COR-L47 (cell line): ENCODE measurements around the gene FBXL16.

ENCODE experiments used
- DNase-seq: peaks from one replicate; lab custom pipeline; 2025; lab: John Stamatoyannopoulos, UW

FBXL16 gene

DNA sequence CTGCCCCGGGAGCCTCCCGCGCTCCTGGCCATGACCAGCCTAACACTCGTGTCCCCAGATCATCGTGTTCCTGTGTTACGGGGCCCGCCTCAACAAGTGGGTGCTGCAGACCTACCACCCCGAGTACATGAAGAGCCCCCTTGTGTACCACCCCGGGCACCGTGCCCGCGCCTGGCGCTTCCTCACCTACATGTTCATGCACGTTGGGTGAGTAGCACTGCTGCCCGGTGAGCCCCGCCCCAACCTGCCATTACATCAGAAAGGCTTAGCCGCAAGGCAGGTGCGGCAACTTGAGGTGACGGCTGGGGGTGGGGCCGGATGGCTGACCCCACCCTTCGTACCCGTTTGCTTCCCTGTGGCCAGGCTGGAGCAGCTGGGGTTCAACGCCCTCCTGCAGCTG, 28.7 kb downstream of the FBXL16 start:
- DNase-seq, result peak; percentile 86

DNA sequence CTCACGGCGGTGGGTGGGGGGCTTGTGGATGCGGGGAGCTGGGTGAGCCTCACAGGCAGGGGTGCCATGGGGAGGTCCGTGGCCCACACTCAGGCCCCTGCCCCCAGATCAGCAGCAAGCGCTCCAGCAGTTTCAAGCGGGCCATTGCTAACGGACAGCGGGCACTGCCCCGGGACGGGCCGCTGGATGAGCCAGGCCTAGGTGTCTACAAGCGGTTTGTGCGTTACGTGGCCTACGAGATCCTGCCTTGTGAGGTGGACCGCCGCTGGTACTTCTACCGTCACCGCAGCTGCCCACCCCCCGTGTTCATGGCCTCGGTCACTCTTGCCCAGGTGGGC, 29.1 kb downstream of the FBXL16 start:
- no peak for DNase-seq

DNA sequence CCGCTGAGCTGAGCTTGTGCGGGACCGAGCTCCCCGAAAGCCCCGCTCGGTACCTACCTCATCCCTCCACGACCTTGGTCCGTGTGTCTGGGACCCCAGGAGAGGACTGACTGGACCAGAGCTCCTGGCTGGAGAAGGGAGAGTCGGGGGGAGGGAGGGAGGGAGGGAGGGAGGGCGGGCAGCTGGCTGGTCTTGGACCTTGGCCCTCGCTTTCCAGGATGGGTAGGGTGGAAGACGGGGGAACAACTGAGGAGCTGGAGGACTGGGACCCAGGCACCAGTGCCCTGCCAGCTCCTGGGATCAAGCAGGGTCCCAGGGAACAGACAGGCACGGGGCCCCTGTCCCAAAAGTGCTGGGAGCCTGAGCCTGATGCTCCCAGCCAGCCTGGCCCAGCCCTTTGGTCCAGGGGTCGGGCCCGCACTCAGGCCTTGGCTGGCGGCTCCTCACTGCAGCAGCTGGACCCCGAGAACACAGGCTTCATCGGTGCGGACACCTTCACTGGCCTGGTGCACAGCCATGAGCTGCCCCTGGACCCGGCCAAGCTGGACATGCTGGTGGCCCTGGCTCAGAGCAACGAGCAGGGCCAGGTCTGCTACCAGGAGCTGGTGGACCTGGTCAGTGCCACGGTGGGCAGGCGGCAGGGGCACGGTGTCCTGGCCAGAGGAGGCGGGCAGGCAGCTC, 29.6 kb downstream of the FBXL16 start:
- DNase-seq, result no peak

DNA sequence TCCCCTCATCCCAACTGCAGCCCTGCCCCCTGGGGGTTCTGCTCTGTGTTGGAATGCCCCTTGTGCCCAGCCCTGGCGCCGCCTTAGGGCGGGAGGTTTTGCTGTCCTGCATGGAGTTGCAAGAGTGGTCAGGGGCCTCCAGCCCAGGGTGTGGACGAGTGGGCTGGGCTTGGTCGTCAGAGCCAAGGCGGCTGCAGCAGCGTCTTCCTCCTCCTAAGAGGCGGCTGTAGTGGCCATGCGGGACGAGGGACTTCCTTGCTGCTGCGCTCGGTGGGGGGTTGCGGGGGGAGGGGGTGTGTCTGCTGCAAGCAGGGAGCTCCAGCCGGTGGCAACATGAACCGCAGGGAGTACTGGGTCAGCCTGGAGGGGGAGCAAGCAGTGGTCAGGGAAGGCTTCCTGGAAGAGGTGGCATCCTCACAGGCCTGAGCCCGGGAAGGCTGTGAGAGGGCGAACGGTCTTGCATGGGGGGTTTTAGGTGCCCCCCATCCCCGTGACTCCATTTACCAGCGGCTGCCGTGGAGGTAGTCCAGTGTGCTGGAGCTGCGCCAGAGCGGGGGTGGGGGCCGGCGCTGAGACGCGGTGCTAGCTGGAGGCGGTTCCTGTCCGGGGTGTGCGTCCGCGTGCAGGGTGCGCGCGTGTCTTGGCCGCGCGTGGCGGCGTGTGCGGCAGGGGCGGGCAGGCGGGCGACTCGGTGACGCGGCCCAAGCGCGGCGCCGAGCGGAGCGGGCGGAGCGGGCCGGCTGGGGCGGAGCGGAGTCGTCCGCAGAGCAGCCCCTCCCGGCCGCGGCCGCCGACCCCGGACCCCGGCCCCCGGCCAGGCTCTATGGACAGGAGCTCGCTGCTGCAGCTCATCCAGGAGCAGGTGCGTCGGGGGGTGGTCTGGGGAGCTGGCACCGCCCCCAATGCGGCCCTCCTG, 30.4 kb downstream of the FBXL16 start, which contains the start of gene RHBDL1:
Gene RHBDL1, plus strand, starts transcription at position 704 of the 916 bp plus-strand sequence. Its CDS starts 120 bp downstream, at position 824.
- DNase-seq, result no peak

DNA sequence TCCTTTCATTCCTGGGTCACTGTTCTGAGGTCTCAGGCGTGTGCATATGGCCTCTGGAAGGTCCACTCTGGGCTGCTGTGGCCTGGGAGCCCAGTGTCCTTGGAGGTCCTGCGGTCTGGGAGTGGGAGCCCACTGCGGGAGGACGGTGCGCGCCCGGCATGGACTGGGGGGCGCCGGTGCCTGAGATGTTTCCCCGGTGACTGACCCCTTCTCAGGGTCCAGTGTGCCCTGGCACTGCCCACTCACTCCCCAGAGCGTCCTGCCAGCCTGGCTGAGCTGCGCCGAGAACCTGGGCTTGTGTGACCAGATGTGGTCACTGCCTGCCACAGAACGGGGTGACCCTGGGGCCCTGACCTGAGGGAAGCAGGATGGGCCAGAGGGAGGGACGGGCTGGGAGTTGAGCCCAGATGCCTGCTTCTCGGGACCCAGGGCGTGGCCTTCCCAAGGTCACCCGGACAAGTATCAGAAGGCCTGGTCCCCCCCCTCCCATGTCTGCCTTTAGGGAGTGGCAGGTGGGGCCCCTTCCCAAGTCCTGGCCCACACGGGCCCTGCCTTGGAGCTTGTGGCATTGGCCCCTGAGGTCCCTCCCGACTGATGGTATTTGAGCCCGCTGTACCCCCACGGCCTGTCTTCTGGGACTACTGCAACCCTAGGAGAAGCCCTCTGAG, 31.3 kb downstream of the FBXL16 start:
- DNase-seq, result no peak

DNA sequence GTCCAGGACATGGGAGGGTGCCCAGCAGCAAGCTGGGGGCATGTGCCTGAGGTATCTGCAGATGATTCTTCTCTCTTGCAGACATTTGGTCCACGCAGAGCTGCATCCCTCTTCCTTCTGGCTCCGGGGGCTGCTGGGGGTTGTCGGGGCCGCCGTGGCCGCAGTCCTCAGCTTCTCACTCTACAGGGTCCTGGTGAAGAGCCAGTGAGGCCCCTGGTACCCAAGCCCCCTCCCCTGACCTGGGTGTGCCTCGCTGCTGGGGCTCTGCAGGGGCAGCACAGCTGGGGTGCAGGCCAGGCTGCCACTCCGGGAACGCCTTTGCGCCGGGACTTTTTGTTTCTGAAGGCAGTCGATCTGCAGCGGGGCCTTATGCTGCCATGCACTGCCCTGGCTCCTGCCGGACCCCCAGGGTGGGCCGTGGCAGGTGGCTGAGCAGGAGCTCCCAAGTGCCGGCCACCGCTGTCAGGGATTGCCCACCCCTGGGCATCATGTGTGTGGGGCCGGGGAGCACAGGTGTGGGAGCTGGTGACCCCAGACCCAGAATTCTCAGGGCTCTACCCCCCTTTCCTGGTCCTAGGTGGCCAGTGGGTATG, 32.1 kb downstream of the FBXL16 start:
- DNase-seq, result no peak

DNA sequence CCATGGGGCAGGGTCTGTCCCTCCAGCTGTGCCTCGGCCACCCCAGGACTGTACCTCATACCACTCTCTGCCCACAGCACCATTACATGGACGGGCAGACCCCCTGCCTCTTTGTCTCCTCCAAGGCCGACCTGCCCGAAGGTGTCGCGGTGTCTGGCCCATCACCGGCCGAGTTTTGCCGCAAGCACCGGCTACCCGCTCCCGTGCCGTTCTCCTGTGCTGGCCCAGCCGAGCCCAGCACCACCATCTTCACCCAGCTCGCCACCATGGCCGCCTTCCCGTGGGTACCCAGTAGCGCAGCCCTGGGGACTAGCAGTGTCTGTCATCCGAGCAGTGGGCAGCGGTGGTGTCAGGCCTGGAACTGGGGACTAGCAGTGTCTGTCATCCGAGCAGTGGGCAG, 32.8 kb downstream of the FBXL16 start:
- no peak for DNase-seq

DNA sequence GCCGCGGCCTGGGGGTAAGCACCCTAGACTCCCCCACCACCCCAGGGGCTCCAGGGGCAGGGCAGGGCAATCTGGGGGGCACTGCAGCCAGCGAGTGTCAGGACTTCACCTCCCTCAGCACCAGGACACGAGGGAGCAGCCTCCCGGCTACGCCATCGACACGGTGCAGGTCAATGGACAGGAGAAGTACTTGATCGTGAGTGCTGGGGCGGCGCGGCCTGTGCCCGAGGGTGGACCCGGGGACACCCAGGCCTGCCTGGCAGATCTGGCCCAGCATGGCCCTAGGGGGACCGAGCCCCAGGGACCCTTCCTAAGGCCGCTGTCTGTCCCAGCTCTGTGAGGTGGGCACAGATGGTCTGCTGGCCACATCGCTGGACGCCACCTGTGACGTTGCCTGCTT, 33.2 kb downstream of the FBXL16 start:
- DNase-seq, result no peak

DNA sequence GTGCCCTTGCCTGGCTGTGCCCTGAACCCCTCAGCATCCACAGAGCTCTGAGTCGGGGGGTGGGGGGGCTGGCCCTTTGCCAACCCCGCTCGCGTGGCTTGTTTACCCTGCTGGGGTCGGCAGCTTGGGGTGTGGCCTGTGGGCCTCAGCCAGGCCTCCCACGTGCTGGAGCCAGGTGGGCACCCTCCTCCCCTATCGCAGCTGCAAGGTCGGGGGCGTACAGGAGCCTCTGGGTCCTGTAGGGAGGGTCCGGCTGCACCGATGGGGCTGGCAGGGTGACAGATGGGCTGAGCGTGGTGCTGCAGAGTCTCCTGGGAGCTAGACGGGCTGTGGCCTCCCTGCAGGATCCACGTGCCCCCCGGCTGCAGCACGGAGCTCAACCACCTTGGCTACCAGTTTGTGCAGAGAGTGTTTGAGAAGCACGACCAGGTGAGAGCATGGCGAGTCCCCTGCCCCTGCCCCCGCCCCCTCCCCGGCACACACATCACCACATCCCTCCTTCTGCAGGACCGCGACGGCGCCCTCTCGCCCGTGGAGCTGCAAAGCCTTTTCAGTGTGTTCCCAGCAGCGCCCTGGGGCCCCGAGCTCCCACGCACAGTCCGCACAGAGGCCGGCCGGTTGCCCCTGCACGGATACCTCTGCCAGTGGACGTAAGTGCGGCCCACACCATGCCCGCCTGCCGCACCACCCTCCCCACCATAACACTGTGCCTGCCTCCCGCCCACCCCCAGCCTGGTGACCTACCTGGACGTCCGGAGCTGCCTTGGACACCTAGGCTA, 34.1 kb downstream of the FBXL16 start:
- no peak for DNase-seq

DNA sequence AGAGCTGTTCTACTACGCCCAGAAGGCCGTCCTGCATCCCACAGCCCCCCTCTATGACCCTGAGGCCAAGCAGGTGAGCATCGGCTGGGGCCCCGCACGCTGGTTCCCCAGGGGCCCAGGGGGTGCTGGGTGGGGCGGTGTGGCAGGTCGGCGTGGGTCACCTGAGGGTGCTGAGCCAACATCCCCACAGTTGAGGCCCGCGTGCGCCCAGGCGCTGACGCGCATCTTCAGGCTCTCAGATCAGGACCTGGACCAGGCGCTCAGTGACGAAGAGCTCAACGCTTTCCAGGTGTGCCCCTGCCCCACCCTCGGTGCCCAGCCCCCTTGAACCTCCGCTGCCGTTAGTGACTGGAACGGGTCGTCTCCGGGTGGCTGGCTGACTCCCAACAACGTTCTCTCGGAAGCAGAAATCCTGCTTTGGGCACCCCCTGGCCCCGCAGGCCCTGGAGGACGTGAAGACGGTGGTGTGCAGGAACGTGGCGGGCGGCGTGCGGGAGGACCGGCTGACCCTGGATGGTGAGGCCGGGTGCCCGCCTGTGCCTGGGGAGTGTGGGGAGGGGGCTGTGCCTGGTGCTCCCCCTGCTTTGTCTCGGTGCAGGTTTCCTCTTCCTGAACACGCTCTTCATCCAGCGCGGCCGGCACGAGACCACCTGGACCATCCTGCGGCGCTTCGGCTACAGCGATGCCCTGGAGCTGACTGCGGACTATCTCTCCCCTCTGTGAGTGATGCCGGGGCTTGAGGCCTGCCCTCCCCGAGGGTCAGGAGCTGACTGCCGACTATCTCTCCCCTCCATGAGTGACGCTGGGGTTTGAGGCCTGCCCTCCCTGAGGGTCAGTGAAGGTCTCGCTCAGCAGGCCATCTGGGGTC, 34.9 kb downstream of the FBXL16 start:
- DNase-seq, result no peak

DNA sequence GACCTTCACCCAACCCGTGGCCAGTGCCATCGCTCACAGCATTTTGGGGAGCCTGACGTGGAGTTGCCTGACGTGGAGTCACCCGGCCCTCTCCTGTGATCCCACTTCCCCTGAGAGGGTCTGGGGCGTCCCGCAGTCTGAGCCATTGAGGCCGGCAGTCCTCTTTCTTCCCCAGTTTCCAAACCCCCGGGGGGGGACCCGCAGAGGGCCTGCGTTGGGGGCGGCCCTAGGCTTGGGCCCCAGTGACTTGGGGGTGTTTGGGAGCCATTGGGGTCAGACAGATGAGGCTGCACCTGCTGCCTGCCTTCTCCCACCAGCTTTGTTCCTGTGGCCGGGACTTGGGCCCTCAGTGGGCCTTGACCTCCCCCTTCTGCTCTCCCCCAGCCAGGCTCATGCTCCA, 35.9 kb downstream of the FBXL16 start:
- DNase-seq, result no peak

DNA sequence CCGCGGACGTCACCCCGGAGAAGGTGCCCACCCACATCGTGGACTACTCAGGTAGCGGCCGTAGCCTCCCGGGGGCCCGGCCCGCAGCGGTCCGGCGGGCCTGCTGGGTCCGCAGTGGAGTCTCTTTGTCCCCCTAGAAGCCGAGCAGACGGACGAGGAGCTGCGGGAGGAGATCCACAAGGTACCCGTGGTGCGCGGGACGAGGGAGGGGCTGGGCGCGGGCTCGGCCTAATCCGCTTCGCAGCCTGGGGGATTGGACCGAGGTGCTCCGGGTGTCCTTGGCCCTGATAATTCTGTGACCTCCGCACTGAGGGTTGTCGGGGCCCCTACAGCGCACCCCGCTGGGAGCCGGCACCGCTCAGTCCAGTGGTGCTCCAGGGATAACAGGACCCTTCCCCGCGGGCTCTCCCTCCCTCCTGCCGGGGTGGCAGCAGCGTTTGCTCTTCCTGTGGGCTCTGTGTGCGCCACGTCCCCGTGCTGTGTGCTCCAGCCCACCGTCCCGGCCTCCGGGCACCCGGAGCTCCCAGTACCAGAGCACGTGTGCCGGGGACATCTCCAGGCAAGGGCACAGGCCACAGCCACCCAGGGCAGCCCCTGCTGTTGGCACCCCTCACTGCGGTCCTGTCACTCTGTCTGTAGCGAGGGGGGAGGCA, 37.0 kb downstream of the FBXL16 start:
- DNase-seq, result no peak

DNA sequence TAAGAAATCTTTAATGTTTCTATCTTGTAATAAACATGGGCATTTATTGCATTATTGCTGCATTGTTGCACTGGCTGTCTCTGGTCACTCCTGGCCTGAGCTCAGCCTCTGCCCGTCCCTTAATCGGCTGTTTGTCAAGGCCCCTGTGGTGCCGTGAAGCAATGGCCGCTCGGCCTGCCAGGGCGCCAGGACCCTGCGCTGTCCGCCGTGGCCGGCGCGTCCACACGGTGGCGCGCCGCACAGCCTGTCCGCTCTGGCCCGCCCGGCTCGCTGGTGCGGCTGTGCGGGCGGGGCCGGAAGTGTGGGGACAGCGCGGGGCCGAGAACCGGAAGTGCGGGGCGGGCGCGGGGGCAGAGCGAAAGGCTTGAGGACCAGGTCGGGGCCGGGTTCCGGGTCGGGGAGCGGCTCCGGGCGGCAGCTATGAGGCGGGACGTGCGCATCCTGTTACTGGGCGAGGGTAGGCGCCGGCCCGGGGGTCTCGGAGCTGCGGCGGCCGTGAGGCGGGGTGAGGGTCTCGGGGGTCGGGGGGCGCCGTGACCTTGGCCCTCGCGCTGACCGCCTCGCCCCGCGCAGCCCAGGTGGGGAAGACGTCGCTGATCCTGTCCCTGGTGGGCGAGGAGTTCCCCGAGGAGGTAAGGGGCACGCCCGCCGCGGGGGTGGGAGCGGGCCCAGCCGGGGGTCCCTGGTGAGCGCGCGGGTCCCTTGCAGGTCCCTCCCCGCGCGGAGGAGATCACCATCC, 37.7 kb downstream of the FBXL16 start, which contains the start of gene RHOT2:
Gene RHOT2, plus strand, starts transcription at position 353 of the 739 bp plus-strand sequence. Its CDS starts 68 bp downstream, at position 421.
- peak; percentile 91 for DNase-seq

DNA sequence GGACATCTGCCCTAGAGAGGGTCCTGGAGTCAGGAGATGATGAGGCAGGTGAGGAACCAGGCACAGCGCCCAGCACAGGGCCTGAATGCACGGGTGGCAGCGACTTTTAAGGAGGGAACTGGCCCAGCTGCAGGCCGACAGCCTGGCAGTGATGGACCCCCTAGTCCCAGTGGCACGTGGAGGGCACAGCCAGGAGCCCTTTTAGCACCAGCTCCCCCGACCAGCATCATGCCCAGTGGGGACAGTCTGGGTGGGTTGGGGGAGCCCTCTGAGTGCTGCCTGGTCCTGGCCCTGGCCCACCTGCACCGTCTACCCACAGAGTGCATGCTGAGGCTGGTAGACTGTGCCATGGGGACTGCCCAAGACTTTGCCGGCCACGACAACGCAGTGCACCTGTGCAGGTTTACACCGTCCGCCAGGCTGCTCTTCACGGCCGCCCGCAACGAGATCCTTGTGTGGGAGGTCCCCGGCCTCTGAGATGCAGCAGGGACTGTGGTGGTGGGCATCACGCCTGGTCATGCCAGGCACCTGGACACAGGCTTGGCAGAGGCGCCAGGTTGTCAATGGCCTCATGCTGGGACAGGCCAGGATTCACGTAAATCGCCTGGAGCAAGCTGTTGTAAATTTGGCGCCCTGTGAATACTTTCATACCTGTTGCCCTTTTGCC, 38.4 kb downstream of the FBXL16 start:
- no peak for DNase-seq

DNA sequence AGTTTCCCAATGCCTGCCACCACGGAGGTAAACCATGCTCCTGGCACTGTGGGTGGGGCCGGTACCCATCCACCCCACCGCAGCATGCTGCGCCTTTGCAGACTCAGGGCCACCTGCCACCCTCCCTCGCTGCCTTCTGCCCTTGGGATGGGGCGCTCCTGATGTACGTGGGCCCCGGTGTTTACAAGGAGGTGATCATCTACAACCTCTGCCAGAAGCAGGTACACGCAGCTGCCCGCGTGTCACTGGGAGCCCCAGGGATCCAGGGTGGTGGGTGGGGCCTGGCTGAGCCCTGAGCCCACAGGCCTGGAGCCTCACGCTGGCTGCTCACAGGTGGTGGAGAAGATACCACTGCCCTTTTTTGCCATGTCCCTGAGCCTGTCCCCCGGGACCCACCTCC, 39.0 kb downstream of the FBXL16 start:
- no peak for DNase-seq

DNA sequence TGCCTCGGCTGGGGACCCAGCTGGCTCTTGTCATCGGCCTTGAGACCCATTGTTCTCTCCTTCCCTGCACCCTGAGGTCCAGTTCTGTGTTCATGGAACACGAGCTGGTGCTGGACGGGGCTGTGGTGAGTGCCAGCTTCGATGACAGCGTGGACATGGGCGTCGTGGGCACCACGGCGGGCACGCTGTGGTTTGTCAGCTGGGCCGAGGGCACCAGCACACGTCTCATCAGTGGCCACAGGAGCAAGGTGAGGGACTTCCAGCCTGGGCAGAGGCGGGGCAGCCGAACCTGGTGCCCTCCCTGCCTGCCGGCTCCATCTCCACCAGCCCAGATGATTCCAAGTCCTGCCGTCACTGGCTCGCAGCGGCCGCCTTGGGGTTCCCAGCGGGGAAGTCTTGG, 43.0 kb downstream of the FBXL16 start:
- no peak for DNase-seq

DNA sequence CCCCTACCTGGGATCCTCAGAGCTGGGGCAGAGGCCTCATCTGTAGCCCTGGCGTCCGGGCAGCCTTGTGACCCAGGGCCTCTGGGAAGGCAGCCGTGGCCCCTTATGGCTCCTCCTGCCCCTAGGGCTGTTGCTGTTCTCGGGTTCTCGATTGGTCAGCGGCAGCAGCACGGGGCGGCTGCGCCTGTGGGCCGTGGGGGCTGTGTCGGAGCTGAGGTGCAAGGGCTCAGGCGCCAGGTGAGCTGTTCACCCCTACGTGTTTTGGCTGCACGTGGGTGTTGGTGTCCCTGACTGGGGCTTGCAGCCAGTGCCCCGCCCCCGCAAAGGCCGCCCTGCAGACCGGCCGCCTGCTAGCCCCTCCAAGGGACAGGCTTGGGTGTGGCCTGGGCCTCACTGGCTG, 43.5 kb downstream of the FBXL16 start:
- DNase-seq, result no peak

DNA sequence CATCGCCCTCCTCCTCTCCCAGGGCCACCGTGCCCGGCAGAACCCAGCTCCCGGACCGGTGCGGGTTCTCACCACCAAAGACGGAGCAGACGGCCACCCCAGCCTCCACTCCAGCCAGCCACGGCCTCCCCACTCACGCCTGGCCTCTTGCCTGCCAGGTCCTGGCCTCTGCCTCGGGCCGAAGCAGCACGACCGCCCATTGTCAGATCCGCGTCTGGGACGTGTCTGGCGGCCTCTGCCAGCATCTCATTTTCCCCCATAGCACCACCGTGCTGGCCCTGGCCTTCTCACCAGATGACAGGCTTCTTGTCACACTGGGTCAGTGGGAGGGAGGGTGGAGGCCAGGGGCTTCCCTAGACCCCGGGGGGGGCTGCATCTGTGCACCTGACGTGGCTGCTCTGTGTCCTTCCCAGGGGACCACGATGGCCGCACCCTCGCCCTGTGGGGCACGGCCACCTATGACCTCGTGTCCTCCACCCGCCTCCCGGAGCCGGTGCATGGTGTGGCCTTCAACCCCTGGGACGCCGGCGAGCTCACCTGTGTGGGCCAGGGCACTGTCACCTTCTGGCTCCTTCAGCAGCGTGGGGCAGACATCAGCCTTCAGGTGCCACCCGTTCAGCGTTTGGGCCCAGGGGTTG, 44.3 kb downstream of the FBXL16 start:
- no peak for DNase-seq
